HL-60 (cell line): Measurements from ENCODE around the gene ERAS.
"Not testable (repeated sequence)": the region's sequence is repeated elsewhere in the genome, so short reads cannot be mapped to it uniquely, and the experiment has no call there.

Experiments
- GABPA ChIP-seq: IDR thresholded peaks from 2 replicates; pipeline ENCODE4 v1.6.1; 2012; ENCODE audit warnings: low read depth
- POLR2AphosphoS5 ChIP-seq: IDR thresholded peaks from 2 replicates; pipeline ENCODE4 v1.6.1; 2012; ENCODE audit warnings: low read depth
- TF ChIP-seq, protein P1 (sequence below): IDR thresholded peaks from one replicate; pipeline ENCODE4 v1.5.1; 2011; ENCODE audit warnings: low read length, control low read depth, inconsistent platforms; ENCODE audit not compliant: insufficient read depth

DNA sequence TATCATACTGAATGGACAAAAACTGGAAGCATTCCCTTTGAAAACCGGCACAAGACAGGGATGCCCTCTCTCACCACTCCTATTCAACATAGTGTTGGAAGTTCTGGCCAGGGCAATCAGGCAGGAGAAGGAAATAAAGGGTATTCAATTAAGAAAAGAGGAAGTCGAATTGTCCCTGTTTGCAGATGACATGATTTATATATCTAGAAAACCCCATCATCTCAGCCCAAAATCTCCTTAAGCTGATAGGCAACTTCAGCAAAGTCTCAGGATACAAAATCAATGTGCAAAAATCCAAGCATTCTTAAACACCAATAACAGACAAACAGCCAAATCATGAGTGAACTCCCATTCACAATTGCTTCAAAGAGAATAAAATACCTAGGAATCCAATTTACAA lies 45.7 kb downstream of the ERAS start:
- TF ChIP-seq POLR2AphosphoS5, GABPA: not testable (repeated sequence)
- TF ChIP-seq, protein P1, sequence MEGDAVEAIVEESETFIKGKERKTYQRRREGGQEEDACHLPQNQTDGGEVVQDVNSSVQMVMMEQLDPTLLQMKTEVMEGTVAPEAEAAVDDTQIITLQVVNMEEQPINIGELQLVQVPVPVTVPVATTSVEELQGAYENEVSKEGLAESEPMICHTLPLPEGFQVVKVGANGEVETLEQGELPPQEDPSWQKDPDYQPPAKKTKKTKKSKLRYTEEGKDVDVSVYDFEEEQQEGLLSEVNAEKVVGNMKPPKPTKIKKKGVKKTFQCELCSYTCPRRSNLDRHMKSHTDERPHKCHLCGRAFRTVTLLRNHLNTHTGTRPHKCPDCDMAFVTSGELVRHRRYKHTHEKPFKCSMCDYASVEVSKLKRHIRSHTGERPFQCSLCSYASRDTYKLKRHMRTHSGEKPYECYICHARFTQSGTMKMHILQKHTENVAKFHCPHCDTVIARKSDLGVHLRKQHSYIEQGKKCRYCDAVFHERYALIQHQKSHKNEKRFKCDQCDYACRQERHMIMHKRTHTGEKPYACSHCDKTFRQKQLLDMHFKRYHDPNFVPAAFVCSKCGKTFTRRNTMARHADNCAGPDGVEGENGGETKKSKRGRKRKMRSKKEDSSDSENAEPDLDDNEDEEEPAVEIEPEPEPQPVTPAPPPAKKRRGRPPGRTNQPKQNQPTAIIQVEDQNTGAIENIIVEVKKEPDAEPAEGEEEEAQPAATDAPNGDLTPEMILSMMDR = not testable (repeated sequence)
